ENCODE results near the gene PTH1R.

PTH1R gene

GRCh38 chr3:46943237-46944187 lies 66.0 kb downstream of the PTH1R start:
- peaks cover 13 to 21% of the 10 kb centered on the region in 2 donors for H3K36me3 ChIP-seq (ENCODE audit: control insufficient read depth in 1 of 2, insufficient read depth in 2 of 2, low read length in 2 of 2)
- no peaks in the 10 kb centered on the region for H3K27me3 ChIP-seq (ENCODE audit: control insufficient read depth in 1 of 2, insufficient read depth in 2 of 2, low read length in 2 of 2)
- no peaks in the 10 kb centered on the region for H3K9me3 ChIP-seq (ENCODE audit: control insufficient read depth in 1 of 2, low read length in 2 of 2)
- H3K4me3 ChIP-seq (ENCODE audit: low read depth in 1 of 2, low read length in 2 of 2) = peak overlapping the region; percentile 8 to 40
- peaks cover 84 to 89% of the 10 kb centered on the region in 2 donors for H3K4me1 ChIP-seq (ENCODE audit: control insufficient read depth in 1 of 2, insufficient read depth in 2 of 2, low read length in 2 of 2)
- peak overlapping the region; percentile 92 for H3K27ac ChIP-seq (ENCODE audit: low read depth, low read length)
- peak overlapping the region; percentile 63 to 75 for H3K9ac ChIP-seq (ENCODE audit: low read depth in 1 of 2, low read length in 2 of 2)

- H3K27me3 ChIP-seq (ENCODE audit: control insufficient read depth in 1 of 2, insufficient read depth in 2 of 2, low read length in 2 of 2) = no peaks in the 10 kb centered on the region
- no peak overlapping the region for H3K4me3 ChIP-seq (ENCODE audit: low read depth in 1 of 2, low read length in 2 of 2)
- H3K9ac ChIP-seq (ENCODE audit: low read depth in 1 of 2, low read length in 2 of 2) = peak overlapping the region; percentile 63 to 75
- H3K4me1 ChIP-seq (ENCODE audit: control insufficient read depth in 1 of 2, insufficient read depth in 2 of 2, low read length in 2 of 2) = peaks cover 84 to 89% of the 10 kb centered on the region in 2 donors
- H3K27ac ChIP-seq (ENCODE audit: low read depth, low read length) = peak overlapping the region; percentile 83
- H3K9me3 ChIP-seq (ENCODE audit: control insufficient read depth in 1 of 2, low read length in 2 of 2) = no peaks in the 10 kb centered on the region
- peaks cover 13 to 16% of the 10 kb centered on the region in 2 donors for H3K36me3 ChIP-seq (ENCODE audit: control insufficient read depth in 1 of 2, insufficient read depth in 2 of 2, low read length in 2 of 2)
Observed at GRCh38 chr3:46944191-46944590, 66.7 kb downstream of the PTH1R start.

GRCh38 chr3:46946416-46946815 lies 68.9 kb downstream of the PTH1R start:
- H3K4me3 ChIP-seq (ENCODE audit: low read depth in 1 of 2, low read length in 2 of 2) = no peak overlapping the region
- no peaks in the 10 kb centered on the region for H3K9me3 ChIP-seq (ENCODE audit: control insufficient read depth in 1 of 2, low read length in 2 of 2)
- H3K4me1 ChIP-seq (ENCODE audit: control insufficient read depth in 1 of 2, insufficient read depth in 2 of 2, low read length in 2 of 2) = peaks cover 88 to 94% of the 10 kb centered on the region in 2 donors
- H3K27ac ChIP-seq (ENCODE audit: low read depth, low read length) = peak overlapping the region; percentile 68
- H3K27me3 ChIP-seq (ENCODE audit: control insufficient read depth in 1 of 2, insufficient read depth in 2 of 2, low read length in 2 of 2) = no peaks in the 10 kb centered on the region
- no peaks in the 10 kb centered on the region for H3K36me3 ChIP-seq (ENCODE audit: control insufficient read depth in 1 of 2, insufficient read depth in 2 of 2, low read length in 2 of 2)
- peak overlapping the region; percentile 20 to 37 for H3K9ac ChIP-seq (ENCODE audit: low read depth in 1 of 2, low read length in 2 of 2)

- no peaks in the 10 kb centered on the region for H3K27me3 ChIP-seq (ENCODE audit: control insufficient read depth in 1 of 2, insufficient read depth in 2 of 2, low read length in 2 of 2)
- peaks cover 85 to 91% of the 10 kb centered on the region in 2 donors for H3K4me1 ChIP-seq (ENCODE audit: control insufficient read depth in 1 of 2, insufficient read depth in 2 of 2, low read length in 2 of 2)
- no peaks in the 10 kb centered on the region for H3K36me3 ChIP-seq (ENCODE audit: control insufficient read depth in 1 of 2, insufficient read depth in 2 of 2, low read length in 2 of 2)
- H3K9me3 ChIP-seq (ENCODE audit: control insufficient read depth in 1 of 2, low read length in 2 of 2) = no peaks in the 10 kb centered on the region
- peak overlapping the region; percentile 37 to 63 for H3K9ac ChIP-seq (ENCODE audit: low read depth in 1 of 2, low read length in 2 of 2)
- peak overlapping the region; percentile 27 to 38 for H3K4me3 ChIP-seq (ENCODE audit: low read depth in 1 of 2, low read length in 2 of 2)
- peak overlapping the region; percentile 85 for H3K27ac ChIP-seq (ENCODE audit: low read depth, low read length)
Observed at GRCh38 chr3:46946856-46947545, 69.5 kb downstream of the PTH1R start.

- H3K4me1 ChIP-seq (ENCODE audit: control insufficient read depth in 1 of 2, insufficient read depth in 2 of 2, low read length in 2 of 2) = peaks cover 85 to 91% of the 10 kb centered on the region in 2 donors
- peak overlapping the region; percentile 37 to 63 for H3K9ac ChIP-seq (ENCODE audit: low read depth in 1 of 2, low read length in 2 of 2)
- peak overlapping the region; percentile 85 for H3K27ac ChIP-seq (ENCODE audit: low read depth, low read length)
- no peaks in the 10 kb centered on the region for H3K27me3 ChIP-seq (ENCODE audit: control insufficient read depth in 1 of 2, insufficient read depth in 2 of 2, low read length in 2 of 2)
- peak overlapping the region; percentile 27 to 38 for H3K4me3 ChIP-seq (ENCODE audit: low read depth in 1 of 2, low read length in 2 of 2)
- no peaks in the 10 kb centered on the region for H3K36me3 ChIP-seq (ENCODE audit: control insufficient read depth in 1 of 2, insufficient read depth in 2 of 2, low read length in 2 of 2)
- no peaks in the 10 kb centered on the region for H3K9me3 ChIP-seq (ENCODE audit: control insufficient read depth in 1 of 2, low read length in 2 of 2)
Observed at GRCh38 chr3:46947546-46947901, 70.0 kb downstream of the PTH1R start.

- H3K4me3 ChIP-seq (ENCODE audit: low read depth in 1 of 2, low read length in 2 of 2) = peak overlapping the region; percentile 27 to 38
- H3K9me3 ChIP-seq (ENCODE audit: control insufficient read depth in 1 of 2, low read length in 2 of 2) = no peaks in the 10 kb centered on the region
- H3K27ac ChIP-seq (ENCODE audit: low read depth, low read length) = peak overlapping the region; percentile 85
- peaks cover 85 to 91% of the 10 kb centered on the region in 2 donors for H3K4me1 ChIP-seq (ENCODE audit: control insufficient read depth in 1 of 2, insufficient read depth in 2 of 2, low read length in 2 of 2)
- H3K9ac ChIP-seq (ENCODE audit: low read depth in 1 of 2, low read length in 2 of 2) = peak overlapping the region; percentile 63
- no peaks in the 10 kb centered on the region for H3K36me3 ChIP-seq (ENCODE audit: control insufficient read depth in 1 of 2, insufficient read depth in 2 of 2, low read length in 2 of 2)
- H3K27me3 ChIP-seq (ENCODE audit: control insufficient read depth in 1 of 2, insufficient read depth in 2 of 2, low read length in 2 of 2) = no peaks in the 10 kb centered on the region
Observed at GRCh38 chr3:46947981-46948791, 70.7 kb downstream of the PTH1R start.

GRCh38 chr3:46948830-46949671 lies 71.5 kb downstream of the PTH1R start:
- H3K9me3 ChIP-seq (ENCODE audit: control insufficient read depth in 1 of 2, low read length in 2 of 2) = no peaks in the 10 kb centered on the region
- H3K4me1 ChIP-seq (ENCODE audit: control insufficient read depth in 1 of 2, insufficient read depth in 2 of 2, low read length in 2 of 2) = peaks cover 87 to 90% of the 10 kb centered on the region in 2 donors
- H3K36me3 ChIP-seq (ENCODE audit: control insufficient read depth in 1 of 2, insufficient read depth in 2 of 2, low read length in 2 of 2) = no peaks in the 10 kb centered on the region
- peak overlapping the region; percentile 27 to 38 for H3K4me3 ChIP-seq (ENCODE audit: low read depth in 1 of 2, low read length in 2 of 2)
- H3K9ac ChIP-seq (ENCODE audit: low read depth in 1 of 2, low read length in 2 of 2) = peak overlapping the region; percentile 39 to 63
- H3K27me3 ChIP-seq (ENCODE audit: control insufficient read depth in 1 of 2, insufficient read depth in 2 of 2, low read length in 2 of 2) = no peaks in the 10 kb centered on the region
- peak overlapping the region; percentile 85 for H3K27ac ChIP-seq (ENCODE audit: low read depth, low read length)

GRCh38 chr3:46950177-46950576 lies 72.7 kb downstream of the PTH1R start:
- no peaks in the 10 kb centered on the region for H3K9me3 ChIP-seq (ENCODE audit: control insufficient read depth in 1 of 2, low read length in 2 of 2)
- no peak overlapping the region for H3K4me3 ChIP-seq (ENCODE audit: low read depth in 1 of 2, low read length in 2 of 2)
- peak overlapping the region in 1 of 2 donors; percentile 34 for H3K9ac ChIP-seq (ENCODE audit: low read depth in 1 of 2, low read length in 2 of 2)
- H3K36me3 ChIP-seq (ENCODE audit: control insufficient read depth in 1 of 2, insufficient read depth in 2 of 2, low read length in 2 of 2) = no peaks in the 10 kb centered on the region
- H3K27me3 ChIP-seq (ENCODE audit: control insufficient read depth in 1 of 2, insufficient read depth in 2 of 2, low read length in 2 of 2) = no peaks in the 10 kb centered on the region
- H3K4me1 ChIP-seq (ENCODE audit: control insufficient read depth in 1 of 2, insufficient read depth in 2 of 2, low read length in 2 of 2) = peaks cover 86 to 88% of the 10 kb centered on the region in 2 donors
- no peak overlapping the region for H3K27ac ChIP-seq (ENCODE audit: low read depth, low read length)

- Histone ChIP-seq H3K9me3 (ENCODE audit: control insufficient read depth in 1 of 2, low read length in 2 of 2) (no peaks in the 10 kb centered on the region), H3K27me3 (ENCODE audit: control insufficient read depth in 1 of 2, insufficient read depth in 2 of 2, low read length in 2 of 2) (no peaks in the 10 kb centered on the region), H3K4me3 (ENCODE audit: low read depth in 1 of 2, low read length in 2 of 2) (no peak overlapping the region), H3K36me3 (ENCODE audit: control insufficient read depth in 1 of 2, insufficient read depth in 2 of 2, low read length in 2 of 2) (no peaks in the 10 kb centered on the region), H3K27ac (ENCODE audit: low read depth, low read length) (no peak overlapping the region), H3K9ac (ENCODE audit: low read depth in 1 of 2, low read length in 2 of 2) (no peak overlapping the region), H3K4me1 (ENCODE audit: control insufficient read depth in 1 of 2, insufficient read depth in 2 of 2, low read length in 2 of 2) (peaks cover 85 to 89% of the 10 kb centered on the region in 2 donors)
Observed at GRCh38 chr3:46950650-46951241, 73.2 kb downstream of the PTH1R start.

Measured in duodenal mucosa (tissue), 2 donors.